Sciatic nerve (tissue), 2 donors: Measurements from ENCODE around the gene CLK4. TPM values are rescaled to one million over a fixed set of nuclear protein-coding genes. Genes with fewer than 3 reads are reported as not detected.

Experiments
- ATAC-seq: fragments of 200-7000 bp; cut with Tn5 transposase; one replicate; pipeline ENCODE4 v1.9.1; 2020; ENCODE audit warnings: mild to moderate bottlenecking, moderate library complexity
- DNase-seq: peaks from one replicate; pipeline ENCODE4 v3.0.0-alpha.2; 2020; ENCODE audit warnings: low spot score
- intact Hi-C: fragments of 100-400 bp; cut with DNase I; formaldehyde crosslinking; loops from one replicate; pipeline ENCODE4 v1.14.2; 2022
- total RNA-seq: library from RNA; stranded (reverse); fragmentation: NEBNext Ultra II Directional; extraction: Animal tissue kit (Norgen Biotek cat#: 25700); gene quantifications from one replicate; pipeline ENCODE4 v1.2.1, GENCODE V29; 2021
- donor health status: DM: no; HTN: no; CAD: no.
- donor health status: DM: no; HTN: no; CAD: no.

CLK4 gene
- total RNA-seq, 1 donor from 2014 or later, result 52.8 TPM

- DNase-seq (no peak), ATAC-seq (no peak)
- intact Hi-C loops, result no loop called here
Measured at GRCh38 chr5:178641711-178642110, 14.9 kb upstream of the CLK4 start.

- intact Hi-C loops, result no loop called here
- ATAC-seq (no peak), DNase-seq (no peak)
Measured at GRCh38 chr5:178640331-178641045, 13.6 kb upstream of the CLK4 start.

GRCh38 chr5:178637356-178638074 is 10.7 kb upstream of the CLK4 start:
- no peak for DNase-seq
- no peak for ATAC-seq
- intact Hi-C loops, result no loop called here

- ATAC-seq (no peak), DNase-seq (no peak)
- intact Hi-C loops, result no loop called here
Measured at GRCh38 chr5:178632285-178632684, 5.4 kb upstream of the CLK4 start.

- intact Hi-C loops, result no loop called here
- DNase-seq (no peak), ATAC-seq (no peak)
Measured at GRCh38 chr5:178630951-178631350, 4.1 kb upstream of the CLK4 start.

- DNase-seq (no peak), ATAC-seq (no peak)
- intact Hi-C loops, result no loop called here
Measured at GRCh38 chr5:178630475-178630930, 3.7 kb upstream of the CLK4 start.

- intact Hi-C loops, result no loop called here
- DNase-seq (no peak), ATAC-seq (no peak)
Measured at GRCh38 chr5:178627259-178627598, 379 bp upstream of the CLK4 start.

- peak; percentile 37 for ATAC-seq
- intact Hi-C loops, result no loop called here
- no peak for DNase-seq
Measured at GRCh38 chr5:178625679-178626483, 969 bp downstream of the CLK4 start.

GRCh38 chr5:178624631-178625546 is 2.0 kb downstream of the CLK4 start:
- no peak for DNase-seq
- ATAC-seq, result no peak
- intact Hi-C loops, result no loop called here

- ATAC-seq, result no peak
- no peak for DNase-seq
- intact Hi-C loops, result no loop called here
Measured at GRCh38 chr5:178622679-178623247, 4.1 kb downstream of the CLK4 start.

- DNase-seq (no peak), ATAC-seq (no peak)
- intact Hi-C loops, result no loop called here
Measured at GRCh38 chr5:178619390-178619789, 7.5 kb downstream of the CLK4 start.

GRCh38 chr5:178612299-178612698 is 14.6 kb downstream of the CLK4 start:
- DNase-seq (no peak), ATAC-seq (no peak)
- intact Hi-C loops, result no loop called here

GRCh38 chr5:178606269-178606668 is 20.6 kb downstream of the CLK4 start:
- intact Hi-C loops, result no loop called here
- no peak for ATAC-seq
- no peak for DNase-seq

- DNase-seq (no peak), ATAC-seq (no peak)
- intact Hi-C loops, result no loop called here
Measured at GRCh38 chr5:178605788-178606187, 21.1 kb downstream of the CLK4 start.

GRCh38 chr5:178602752-178603151 is 24.1 kb downstream of the CLK4 start:
- DNase-seq (no peak), ATAC-seq (no peak)
- intact Hi-C loops, result no loop called here

GRCh38 chr5:178595750-178596149 is 31.1 kb downstream of the CLK4 start:
- ATAC-seq (no peak), DNase-seq (no peak)
- intact Hi-C loops, result no loop called here

- intact Hi-C loops, result no loop called here
- no peak for DNase-seq
- ATAC-seq, result no peak
Measured at GRCh38 chr5:178595150-178595549, 31.7 kb downstream of the CLK4 start.

GRCh38 chr5:178590924-178591423 is 35.9 kb downstream of the CLK4 start:
- intact Hi-C loops, result loop anchor here (5.0 kb wide), 1 partner anchor 314 kb away; no protein-coding TSS in a partner anchor
- ATAC-seq (no peak), DNase-seq (no peak)
